OCI-LY7 (cell line): ENCODE results near the gene EIF2D. TPM values are rescaled to one million over a fixed set of nuclear protein-coding genes. Genes with fewer than 3 reads are reported as not detected.

ENCODE experiments used
- BruUV-seq: library from RNA; stranded (reverse); fragments of 400-500 nt; replicated peaks from 2 replicates; lab custom pipeline; 2021; lab: Mats Ljungman, UMichigan
- CTCF ChIA-PET: fragments of 300-600 bp; sonication (Branson Sonifier 250); formaldehyde crosslinking; loops from one replicate; lab custom pipeline; 2022; ENCODE audit warnings: antibody characterized with exemption; ENCODE audit not compliant: unreplicated experiment; lab: Charles Lee
- POLR2A ChIA-PET: fragments of 300-600 bp; sonication (Branson Sonifier 250); formaldehyde crosslinking; loops from one replicate; lab custom pipeline; 2022; ENCODE audit warnings: antibody characterized with exemption; lab: Charles Lee
- DNase-seq: peaks from one replicate; pipeline ENCODE4 v3.0.0-alpha.2; 2015; ENCODE audit warnings: low spot score
- H2AFZ ChIP-seq: fragments of 200-600 bp; sonication (generic), shearing (Covaris generic); 2 replicates; pipeline ENCODE4 v1.6.1; 2014; ENCODE audit warnings: mild to moderate bottlenecking, antibody characterized with exemption, low read length, moderate library complexity
- H3K27ac ChIP-seq: fragments of 200-600 bp; sonication (generic); 2 replicates; pipeline ENCODE4 v1.5.1; 2014; ENCODE audit warnings: mixed run types, low read depth, mild to moderate bottlenecking, moderate library complexity, low read length, inconsistent platforms; ENCODE audit not compliant: poor library complexity, severe bottlenecking
- H3K36me3 ChIP-seq: fragments of 200-600 bp; sonication (generic); 2 replicates; pipeline ENCODE4 v1.6.1; 2014; ENCODE audit warnings: mild to moderate bottlenecking, antibody characterized with exemption, low read length, moderate library complexity, mixed read lengths; ENCODE audit not compliant: insufficient read depth
- H3K4me1 ChIP-seq: fragments of 200-600 bp; sonication (generic); 2 replicates; pipeline ENCODE4 v1.5.1; 2014; ENCODE audit warnings: mild to moderate bottlenecking, low read length; ENCODE audit not compliant: insufficient read depth, poor library complexity, severe bottlenecking
- H3K4me2 ChIP-seq: fragments of 200-600 bp; sonication (generic); 2 replicates; pipeline ENCODE4 v1.6.1; 2014; ENCODE audit warnings: mild to moderate bottlenecking, low read length
- H3K4me3 ChIP-seq: fragments of 200-600 bp; sonication (generic); 2 replicates; pipeline ENCODE4 v1.5.1; 2014; ENCODE audit warnings: mild to moderate bottlenecking, low read depth, low read length; ENCODE audit not compliant: poor library complexity, severe bottlenecking
- H3K79me2 ChIP-seq: fragments of 200-600 bp; sonication (generic); 2 replicates; pipeline ENCODE4 v1.6.1; 2016; ENCODE audit warnings: low read depth, mild to moderate bottlenecking, low read length, moderate library complexity, mixed read lengths; ENCODE audit not compliant: insufficient read depth
- H3K9me2 ChIP-seq: fragments of 200-600 bp; sonication (generic); 2 replicates; pipeline ENCODE4 v1.6.1; 2016; ENCODE audit warnings: mild to moderate bottlenecking, low read length, mixed read lengths; ENCODE audit not compliant: insufficient read depth
- H3K9me3 ChIP-seq: fragments of 200-600 bp; sonication (generic); 2 replicates; pipeline ENCODE4 v1.6.1; 2014; ENCODE audit warnings: mild to moderate bottlenecking, mixed run types, low read length, mixed read lengths
- H4K20me1 ChIP-seq: fragments of 200-600 bp; sonication (generic); 2 replicates; pipeline ENCODE4 v1.6.1; 2014; ENCODE audit warnings: mild to moderate bottlenecking, antibody characterized with exemption, low read length, moderate library complexity, mixed read lengths; ENCODE audit not compliant: insufficient read depth
- EZH2phosphoT487 ChIP-seq: fragments of 200-600 bp; sonication (generic); IDR thresholded peaks from 2 replicates; pipeline ENCODE4 v1.6.1; 2018; ENCODE audit warnings: low read depth, borderline replicate concordance, mild to moderate bottlenecking, mixed run types, antibody characterized with exemption, low read length, moderate library complexity, mixed read lengths
- intact Hi-C: fragments of 100-400 bp; cut with micrococcal nuclease; formaldehyde crosslinking; loops from one replicate; pipeline ENCODE4 v1.10.0; 2022; ENCODE audit not compliant: unreplicated experiment
- total RNA-seq, 2 experiments: library from RNA; depleted of rRNA in 1 of 2; stranded (reverse); fragments of >200 nt in 1 of 2; shearing (Covaris generic) in 1 of 2; gene quantifications; 2 replicates each; pipeline ENCODE4 v1.2.3, GENCODE V29; 2014 to 2022
- TF ChIP-seq, protein P1 (sequence below): fragments of 200-600 bp; sonication (generic); conservative IDR thresholded peaks from 2 replicates; pipeline ENCODE4 v1.5.1; 2014; ENCODE audit warnings: mild to moderate bottlenecking, antibody characterized with exemption, low read length, moderate library complexity, mixed read lengths

The EIF2D gene
- total RNA-seq, 2 experiments from 2014 or later: 68.6 to 85.4 TPM

DNA sequence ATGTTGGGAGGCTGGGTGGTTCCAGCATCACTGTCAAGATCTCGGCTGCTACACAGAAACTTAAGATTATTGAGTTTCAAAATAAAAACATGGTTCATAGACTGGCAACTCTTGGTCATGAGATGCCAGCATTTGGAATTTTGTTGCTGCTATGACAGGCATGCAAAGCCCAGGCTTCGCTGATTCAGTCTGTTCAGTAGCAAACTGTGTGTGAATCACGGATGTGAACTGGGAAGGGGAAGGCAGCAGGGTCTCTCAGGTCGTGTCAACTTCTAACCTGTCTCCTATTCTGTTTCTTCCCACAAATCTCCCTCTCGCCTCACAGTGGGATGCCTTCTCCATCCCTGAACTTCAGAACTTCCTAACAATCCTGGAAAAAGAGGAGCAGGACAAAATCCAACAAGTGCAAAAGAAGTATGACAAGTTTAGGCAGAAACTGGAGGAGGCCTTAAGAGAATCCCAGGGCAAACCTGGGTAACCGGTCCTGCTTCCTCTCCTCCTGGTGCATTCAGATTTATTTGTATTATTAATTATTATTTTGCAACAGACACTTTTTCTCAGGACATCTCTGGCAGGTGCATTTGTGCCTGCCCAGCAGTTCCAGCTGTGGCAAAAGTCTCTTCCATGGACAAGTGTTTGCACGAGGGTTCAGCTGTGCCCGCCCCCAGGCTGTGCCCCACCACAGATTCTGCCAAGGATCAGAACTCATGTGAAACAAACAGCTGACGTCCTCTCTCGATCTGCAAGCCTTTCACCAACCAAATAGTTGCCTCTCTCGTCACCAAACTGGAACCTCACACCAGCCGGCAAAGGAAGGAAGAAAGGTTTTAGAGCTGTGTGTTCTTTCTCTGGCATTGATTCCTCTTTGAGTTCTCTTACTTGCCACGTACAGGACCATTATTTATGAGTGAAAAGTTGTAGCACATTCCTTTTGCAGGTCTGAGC lies 25.5 kb downstream of the EIF2D start:
- CTCF ChIA-PET: interaction anchor here (0.7 kb wide), 1 partner anchor 117 kb away, joined by 3 read pairs; the partner anchor contains the start of gene IKBKE
- Histone ChIP-seq H3K4me3 (no peak overlapping the region), H3K9me3 (no peaks in the 10 kb centered on the region), H3K9me2 (no peaks in the 10 kb centered on the region), H3K27ac (no peak overlapping the region), H4K20me1 (no peaks in the 10 kb centered on the region), H3K4me1 (no peaks in the 10 kb centered on the region), H3K4me2 (no peak overlapping the region), H2AFZ (no peak overlapping the region), H3K36me3 (peaks cover 52% of the 10 kb centered on the region), H3K79me2 (no peaks in the 10 kb centered on the region)
- DNase-seq: no peak
- no TSS peak for BruUV-seq
- intact Hi-C loops: no loop called here
- POLR2A ChIA-PET: interaction anchor here (0.6 kb wide), 2 partner anchors 92 to 124 kb away, joined by 3 to 4 read pairs; no protein-coding TSS in a partner anchor
- TF ChIP-seq, protein P1, sequence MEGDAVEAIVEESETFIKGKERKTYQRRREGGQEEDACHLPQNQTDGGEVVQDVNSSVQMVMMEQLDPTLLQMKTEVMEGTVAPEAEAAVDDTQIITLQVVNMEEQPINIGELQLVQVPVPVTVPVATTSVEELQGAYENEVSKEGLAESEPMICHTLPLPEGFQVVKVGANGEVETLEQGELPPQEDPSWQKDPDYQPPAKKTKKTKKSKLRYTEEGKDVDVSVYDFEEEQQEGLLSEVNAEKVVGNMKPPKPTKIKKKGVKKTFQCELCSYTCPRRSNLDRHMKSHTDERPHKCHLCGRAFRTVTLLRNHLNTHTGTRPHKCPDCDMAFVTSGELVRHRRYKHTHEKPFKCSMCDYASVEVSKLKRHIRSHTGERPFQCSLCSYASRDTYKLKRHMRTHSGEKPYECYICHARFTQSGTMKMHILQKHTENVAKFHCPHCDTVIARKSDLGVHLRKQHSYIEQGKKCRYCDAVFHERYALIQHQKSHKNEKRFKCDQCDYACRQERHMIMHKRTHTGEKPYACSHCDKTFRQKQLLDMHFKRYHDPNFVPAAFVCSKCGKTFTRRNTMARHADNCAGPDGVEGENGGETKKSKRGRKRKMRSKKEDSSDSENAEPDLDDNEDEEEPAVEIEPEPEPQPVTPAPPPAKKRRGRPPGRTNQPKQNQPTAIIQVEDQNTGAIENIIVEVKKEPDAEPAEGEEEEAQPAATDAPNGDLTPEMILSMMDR: no peak
- TF ChIP-seq EZH2phosphoT487: no peak

DNA sequence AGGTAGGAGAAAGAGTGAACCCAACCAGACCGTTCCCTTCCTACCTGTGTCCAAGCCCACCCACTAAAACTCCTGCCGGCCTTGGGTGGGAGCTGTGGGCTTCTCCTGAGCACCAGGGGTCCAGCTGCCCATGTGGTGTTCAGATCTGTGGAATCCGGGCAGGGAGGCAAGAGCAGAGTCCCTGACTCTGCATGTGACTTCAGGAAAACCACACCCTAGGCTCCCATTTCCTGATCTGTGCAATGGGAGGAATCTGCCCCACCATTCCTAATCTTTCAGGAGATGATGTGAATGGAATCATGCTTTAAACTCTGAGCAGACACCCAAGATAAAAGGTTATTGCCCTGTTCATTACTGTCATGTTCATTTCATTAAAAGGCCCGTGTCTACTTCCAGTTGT lies 27.6 kb downstream of the EIF2D start:
- no TSS peak for BruUV-seq
- Histone ChIP-seq H2AFZ (no peak overlapping the region), H3K4me3 (no peak overlapping the region), H4K20me1 (no peaks in the 10 kb centered on the region), H3K4me1 (peaks cover 13% of the 10 kb centered on the region), H3K4me2 (no peak overlapping the region), H3K27ac (no peak overlapping the region), H3K36me3 (peaks cover 36% of the 10 kb centered on the region; the same call in 1 of the 2 replicates), H3K79me2 (no peaks in the 10 kb centered on the region), H3K9me3 (no peaks in the 10 kb centered on the region), H3K9me2 (no peaks in the 10 kb centered on the region)
- DNase-seq: no peak
- ChIA-PET POLR2A (no interaction called here), CTCF (interaction anchor here (3.2 kb wide), 1 partner anchor 40 kb away, joined by 29 read pairs; no protein-coding TSS in a partner anchor)
- intact Hi-C loops: no loop called here
- TF ChIP-seq EZH2phosphoT487: no peak
- TF ChIP-seq, protein P1: no peak
